NCI-H2029 treated with DMSO at 0.1 percent for 48 hours (cell line): ENCODE data around the gene HOXD3.

Source experiments
- DNase-seq: peaks from one replicate; lab custom pipeline; 2025; lab: John Stamatoyannopoulos, UW

The HOXD3 gene

GRCh38 chr2:176132205-176133171 is 24.6 kb upstream of the HOXD3 start:
- peak; percentile 82 for DNase-seq

GRCh38 chr2:176133389-176133788 is 23.7 kb upstream of the HOXD3 start:
- no peak for DNase-seq

GRCh38 chr2:176134035-176134434 is 23.1 kb upstream of the HOXD3 start:
- DNase-seq = no peak

GRCh38 chr2:176135035-176135440 is 22.1 kb upstream of the HOXD3 start:
- DNase-seq = no peak

GRCh38 chr2:176136374-176137251 is 20.5 kb upstream of the HOXD3 start:
- DNase-seq = no peak

GRCh38 chr2:176137252-176137580 is 19.9 kb upstream of the HOXD3 start:
- DNase-seq = no peak

GRCh38 chr2:176137906-176138305 is 19.2 kb upstream of the HOXD3 start:
- no peak for DNase-seq

- DNase-seq = no peak
Observed at GRCh38 chr2:176138526-176138922, 18.6 kb upstream of the HOXD3 start.

- DNase-seq = no peak
Observed at GRCh38 chr2:176138923-176139660, 18.0 kb upstream of the HOXD3 start.

- peak; percentile 44 for DNase-seq
Observed at GRCh38 chr2:176139661-176140512, 17.2 kb upstream of the HOXD3 start.

- no peak for DNase-seq
Observed at GRCh38 chr2:176140513-176141317, 16.4 kb upstream of the HOXD3 start.

- DNase-seq = no peak
Observed at GRCh38 chr2:176142281-176142680, 14.8 kb upstream of the HOXD3 start.

GRCh38 chr2:176145085-176145969 is 11.8 kb upstream of the HOXD3 start:
- no peak for DNase-seq

GRCh38 chr2:176146101-176146500 is 11.0 kb upstream of the HOXD3 start:
- no peak for DNase-seq

- no peak for DNase-seq
Observed at GRCh38 chr2:176146645-176147044, 10.5 kb upstream of the HOXD3 start.

GRCh38 chr2:176147210-176147799 is 9.8 kb upstream of the HOXD3 start:
- no peak for DNase-seq

GRCh38 chr2:176147800-176148496 is 9.2 kb upstream of the HOXD3 start:
- no peak for DNase-seq

- DNase-seq = no peak
Observed at GRCh38 chr2:176148751-176149421, 8.2 kb upstream of the HOXD3 start.
